HL-60/S4 treated with phorbol 12-myristate 13-acetate at 8.2 ng/mL for 4 days and 3 days (cell line): Measurements from ENCODE around the gene PLCB4.

Experiments
- in situ Hi-C: fragments of 300-500 bp; cut with MboI; formaldehyde crosslinking; loops from 2 replicates; pipeline ENCODE4 v1.15.0; 2022; ENCODE audit warnings: low sequenced_read_pairs

Gene PLCB4

DNA sequence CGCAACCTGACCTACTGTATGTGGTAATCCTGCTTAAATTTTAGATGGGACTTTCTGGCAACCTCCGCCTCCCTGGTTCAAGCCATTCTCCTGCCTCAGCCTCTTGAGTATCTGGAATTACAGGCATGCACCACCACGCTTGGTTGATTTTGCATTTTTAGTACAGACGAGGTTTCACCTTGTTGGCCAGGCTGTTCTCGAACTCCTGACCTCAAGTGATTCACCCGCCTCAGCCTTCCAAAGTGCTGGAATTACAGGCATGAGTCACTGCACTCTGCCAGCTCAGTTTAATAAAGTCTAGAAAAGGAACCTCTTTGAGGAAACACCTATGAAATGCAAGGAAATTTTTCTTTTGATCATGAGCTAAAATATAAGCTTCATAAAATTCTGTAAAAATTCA lies 9.0 kb upstream of the PLCB4 start:
- in situ Hi-C loops = no loop called here

- in situ Hi-C loops = no loop called here
Measured at GRCh38 chr20:9061434-9061833, 7.5 kb upstream of the PLCB4 start.

GRCh38 chr20:9062066-9062465 lies 6.8 kb upstream of the PLCB4 start:
- in situ Hi-C loops = no loop called here

DNA sequence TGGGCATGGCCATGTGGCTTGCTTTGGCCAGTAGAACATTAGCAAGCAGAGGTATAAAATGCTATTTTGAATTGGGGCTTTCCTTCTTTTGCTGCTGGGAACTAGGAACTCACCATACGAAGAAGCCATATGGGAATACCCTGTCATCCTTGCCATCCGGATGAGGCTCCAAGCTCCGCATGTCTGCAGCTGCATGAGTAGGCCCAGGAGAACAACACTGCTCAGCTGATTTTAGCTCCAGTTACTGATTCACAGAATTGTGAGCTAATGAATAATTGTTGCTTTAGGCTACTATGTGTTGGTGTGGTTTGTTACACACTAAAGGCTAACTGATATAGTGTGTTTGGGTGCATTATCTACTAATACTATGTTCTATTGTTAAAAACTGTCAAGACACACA lies 2.7 kb upstream of the PLCB4 start:
- in situ Hi-C loops = no loop called here

GRCh38 chr20:9068233-9068801 lies 570 bp upstream of the PLCB4 start:
- in situ Hi-C loops = no loop called here

DNA sequence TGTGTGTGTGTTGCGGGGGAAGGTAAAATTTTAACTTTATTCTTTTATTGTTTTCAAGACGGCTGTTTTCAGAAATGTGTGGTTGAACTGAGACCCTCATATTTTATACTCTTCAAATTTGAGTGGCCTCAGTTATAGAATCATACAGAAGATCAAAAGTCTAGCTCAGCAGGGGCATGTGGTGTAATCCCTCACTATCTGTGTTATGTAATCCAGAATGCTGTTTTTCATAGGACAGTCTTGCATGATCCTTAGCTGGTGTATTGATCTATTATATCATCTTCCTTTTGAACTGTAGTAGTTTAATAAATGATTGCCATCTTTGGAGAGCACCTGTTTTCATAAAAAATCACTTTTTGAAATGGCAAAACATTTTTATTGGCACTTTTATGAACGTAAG lies 1.4 kb downstream of the PLCB4 start:
- in situ Hi-C loops = no loop called here

GRCh38 chr20:9071976-9072726 lies 3.3 kb downstream of the PLCB4 start:
- in situ Hi-C loops = no loop called here

GRCh38 chr20:9072861-9073500 lies 4.1 kb downstream of the PLCB4 start:
- in situ Hi-C loops = no loop called here

DNA sequence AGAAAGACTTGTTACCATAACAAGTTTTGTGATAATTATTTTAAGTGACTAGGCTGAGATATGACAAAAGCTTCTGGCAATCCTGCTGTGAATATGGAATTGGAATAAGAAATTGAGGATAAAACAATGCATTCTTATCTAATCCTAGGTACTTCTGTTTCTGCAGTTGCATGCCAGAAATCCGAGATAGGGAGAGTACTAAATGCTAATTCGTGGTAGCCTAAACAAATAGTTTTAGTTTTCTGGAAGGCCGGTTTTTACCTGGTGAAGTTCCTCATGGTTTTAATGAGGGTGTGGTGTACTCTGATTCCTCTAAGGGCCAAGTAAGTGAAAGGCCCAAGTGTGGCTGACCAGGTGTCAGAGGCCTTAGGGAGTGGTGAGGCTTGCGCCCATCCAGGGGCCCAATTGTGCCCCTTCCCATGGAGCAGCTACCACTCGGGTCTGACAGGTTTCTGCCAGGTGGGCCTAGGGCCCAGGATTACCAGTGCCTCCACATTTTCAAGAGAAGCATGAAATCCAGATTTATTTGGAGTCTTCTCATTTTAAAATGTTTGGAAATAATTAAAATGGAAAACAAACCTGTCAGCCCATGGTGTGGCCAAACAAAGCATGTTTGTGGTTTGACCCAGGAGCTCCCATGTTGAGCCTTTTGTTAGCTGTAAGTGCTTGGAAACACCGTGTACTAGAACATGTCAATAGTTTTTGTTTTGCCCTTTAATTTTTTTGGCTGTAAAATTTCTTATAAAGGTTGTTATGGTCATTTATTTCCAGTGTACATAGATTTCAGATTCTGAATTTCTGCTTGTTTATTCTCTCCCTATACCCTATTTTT lies 6.6 kb downstream of the PLCB4 start:
- in situ Hi-C loops = no loop called here

DNA sequence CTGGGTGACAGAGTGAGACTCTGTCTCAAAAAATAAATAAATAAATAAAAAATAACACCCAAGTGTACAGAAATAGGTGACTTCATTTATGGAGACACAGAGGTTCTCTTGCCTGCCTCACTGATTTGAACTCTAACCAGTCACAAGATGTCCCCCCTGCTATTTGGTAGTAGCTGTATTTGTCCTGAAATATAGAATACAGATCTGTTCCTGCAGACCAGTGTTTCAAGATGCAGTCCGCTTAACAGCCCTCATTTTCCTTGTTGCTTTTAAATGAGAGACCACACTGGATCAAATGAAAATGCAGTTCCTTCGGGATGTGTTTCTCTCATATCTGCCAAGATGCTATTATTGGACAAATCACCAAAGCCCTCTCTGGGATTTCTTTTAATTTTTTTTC lies 7.6 kb downstream of the PLCB4 start:
- in situ Hi-C loops = no loop called here

DNA sequence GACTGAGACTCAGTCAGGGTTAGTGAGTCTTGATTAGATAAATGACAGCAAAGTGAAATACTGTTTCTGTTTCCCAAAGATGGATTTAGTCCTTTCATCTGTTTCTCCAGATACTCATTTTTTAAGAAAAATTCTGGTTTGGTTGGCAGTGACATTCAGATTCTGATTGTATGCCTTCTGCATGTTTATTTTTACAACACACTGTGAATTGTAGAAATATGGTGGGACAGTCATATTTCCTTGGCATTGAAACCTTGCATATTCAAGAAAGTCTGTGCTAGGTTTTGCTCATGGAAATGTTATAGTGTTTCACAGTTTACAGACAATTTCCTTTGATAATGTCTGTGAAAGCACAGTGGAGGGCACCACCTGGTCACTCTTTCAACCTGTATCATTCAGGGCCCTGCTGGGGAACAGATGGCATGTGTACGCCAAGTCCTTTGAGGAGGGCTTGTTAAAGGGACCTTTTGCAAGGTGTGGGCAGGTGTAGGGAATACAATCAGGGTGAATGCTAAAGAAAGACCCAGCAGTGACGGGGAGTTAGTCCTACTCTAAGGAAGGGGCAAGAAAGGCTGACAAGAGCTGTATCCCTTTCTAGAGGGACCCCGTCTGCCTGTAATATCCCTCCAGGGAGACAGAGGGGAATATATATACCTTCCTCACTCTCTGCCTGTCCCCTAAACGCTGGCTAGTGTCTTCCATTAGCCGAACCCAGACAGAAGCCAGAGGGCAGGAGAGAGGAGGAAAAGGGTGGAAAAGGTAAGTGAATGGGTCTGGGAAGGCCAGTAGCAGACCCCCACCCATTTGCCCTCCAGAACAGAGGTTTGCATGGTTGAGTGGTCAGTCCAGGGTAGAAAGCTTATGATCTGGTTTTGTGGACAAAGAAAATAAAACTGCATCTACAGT lies 10.2 kb downstream of the PLCB4 start:
- in situ Hi-C loops = no loop called here

- in situ Hi-C loops = no loop called here
Measured at GRCh38 chr20:9081423-9081966, 12.6 kb downstream of the PLCB4 start.

DNA sequence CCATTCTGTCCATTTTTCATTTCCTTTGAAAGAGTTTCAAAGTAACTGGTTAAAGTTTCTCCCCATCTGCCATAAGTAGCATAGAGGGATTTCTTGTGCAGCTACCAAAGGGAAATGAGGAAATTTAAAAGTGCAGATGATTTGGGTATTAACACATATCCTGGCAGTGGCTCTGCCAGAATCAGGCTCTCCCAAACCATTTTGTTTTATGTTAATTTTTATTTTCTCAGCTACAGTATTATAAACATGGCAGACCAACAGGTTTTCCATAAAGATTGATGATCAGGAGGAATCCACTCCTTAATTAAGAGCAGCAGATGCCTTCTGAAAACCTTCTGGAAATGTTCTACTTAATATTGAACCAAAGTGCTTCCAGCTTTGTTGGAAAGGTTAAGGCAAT lies 13.9 kb downstream of the PLCB4 start:
- in situ Hi-C loops = no loop called here

- in situ Hi-C loops = no loop called here
Measured at GRCh38 chr20:9087531-9088217, 18.8 kb downstream of the PLCB4 start.

GRCh38 chr20:9088556-9088955 lies 19.7 kb downstream of the PLCB4 start:
- in situ Hi-C loops = no loop called here

DNA sequence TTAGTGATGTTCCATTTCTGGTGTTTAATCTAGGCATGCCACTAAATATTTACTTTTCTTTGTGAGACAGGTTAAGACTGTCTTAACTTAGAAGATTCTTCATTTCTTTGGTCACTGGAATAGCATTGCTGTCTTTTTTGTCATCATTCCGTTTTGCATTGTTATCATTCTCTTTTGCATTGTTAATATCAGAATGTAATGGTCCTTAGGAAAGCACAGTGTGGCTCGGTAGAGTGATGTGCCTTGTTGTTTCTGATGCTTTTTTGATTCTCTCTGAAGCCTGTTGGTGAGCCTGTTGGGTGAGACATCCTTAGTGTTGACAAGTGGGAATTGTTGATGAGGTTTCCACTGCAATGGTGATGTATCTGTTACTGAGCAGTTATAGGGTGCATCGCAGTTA lies 23.2 kb downstream of the PLCB4 start:
- in situ Hi-C loops = no loop called here

GRCh38 chr20:9092655-9093054 lies 23.8 kb downstream of the PLCB4 start:
- in situ Hi-C loops = no loop called here

GRCh38 chr20:9093218-9093957 lies 24.5 kb downstream of the PLCB4 start:
- in situ Hi-C loops = no loop called here

DNA sequence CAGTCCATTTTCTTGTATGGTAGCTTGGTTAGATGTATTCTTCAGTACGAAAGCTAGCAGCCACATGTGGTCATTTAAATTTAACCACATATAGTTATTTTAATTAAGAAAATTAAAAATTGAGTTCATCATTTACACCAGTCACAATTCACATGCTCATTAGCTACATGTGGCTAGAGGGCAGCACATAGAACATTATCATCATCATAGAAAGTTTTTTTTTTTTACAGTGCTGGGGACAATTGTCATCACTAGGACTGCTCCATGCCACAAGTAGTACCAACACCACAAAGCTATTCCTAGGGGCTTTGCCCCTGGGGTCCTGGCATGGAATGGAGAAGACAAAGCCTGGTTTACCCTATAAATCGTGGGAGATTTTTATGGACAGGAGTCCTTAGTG lies 30.5 kb downstream of the PLCB4 start:
- in situ Hi-C loops = no loop called here
